Hindlimb muscle (tissue), 1 donor: ENCODE measurements around the gene KCTD13. TPM values are rescaled to one million over a fixed set of nuclear protein-coding genes. Genes with fewer than 3 reads are reported as not detected.
A peak's percentile ranks its signal among the peaks of the same experiment; 100 is the strongest.
"Not testable (repeated sequence)": the region's sequence is repeated elsewhere in the genome, so short reads cannot be mapped to it uniquely, and the experiment has no call there.

ENCODE experiments used
- DNase-seq: peaks from one replicate; pipeline ENCODE4 v3.0.0-alpha.2; 2013
- polyA plus RNA-seq: library from polyadenylated mRNA; unstranded; fragments of 120-200 nt; gene quantifications from one replicate; pipeline ENCODE4 v1.2.1, GENCODE V29; 2013; ENCODE audit not compliant: insufficient read length

KCTD13 gene
- polyA plus RNA-seq, 1 donor: 14.0 TPM

GRCh38 chr16:29943846-29944799, 18.1 kb upstream of the KCTD13 start:
- DNase-seq: peak; percentile 31

GRCh38 chr16:29940656-29941055, 14.6 kb upstream of the KCTD13 start:
- no peak for DNase-seq

GRCh38 chr16:29931750-29932149, 5.7 kb upstream of the KCTD13 start:
- DNase-seq: not testable (repeated sequence)

GRCh38 chr16:29927070-29927905, 1.3 kb upstream of the KCTD13 start:
- no peak for DNase-seq

- peak; percentile 54 for DNase-seq
Observed at GRCh38 chr16:29926711-29927052, 656 bp upstream of the KCTD13 start.

- DNase-seq: peak; percentile 15
Observed at GRCh38 chr16:29925105-29925756, 795 bp downstream of the KCTD13 start.

- DNase-seq: no peak
Observed at GRCh38 chr16:29922986-29923501, 3.0 kb downstream of the KCTD13 start.

- no peak for DNase-seq
Observed at GRCh38 chr16:29922326-29922725, 3.7 kb downstream of the KCTD13 start.

- no peak for DNase-seq
Observed at GRCh38 chr16:29921034-29921385, 5.0 kb downstream of the KCTD13 start.

- DNase-seq: no peak
Observed at GRCh38 chr16:29920288-29921033, 5.6 kb downstream of the KCTD13 start.

- no peak for DNase-seq
Observed at GRCh38 chr16:29916979-29917378, 9.0 kb downstream of the KCTD13 start.

- no peak for DNase-seq
Observed at GRCh38 chr16:29915590-29916247, 10.3 kb downstream of the KCTD13 start.

GRCh38 chr16:29913514-29913913, 12.5 kb downstream of the KCTD13 start:
- no peak for DNase-seq

- no peak for DNase-seq
Observed at GRCh38 chr16:29912087-29912486, 13.9 kb downstream of the KCTD13 start.

- no peak for DNase-seq
Observed at GRCh38 chr16:29911676-29912010, 14.4 kb downstream of the KCTD13 start.

GRCh38 chr16:29910819-29911675, 15.0 kb downstream of the KCTD13 start:
- DNase-seq: no peak

- DNase-seq: not testable (repeated sequence)
Observed at GRCh38 chr16:29909851-29910250, 16.2 kb downstream of the KCTD13 start.

GRCh38 chr16:29909391-29909790, 16.6 kb downstream of the KCTD13 start:
- DNase-seq: no peak

GRCh38 chr16:29908719-29909220, 17.3 kb downstream of the KCTD13 start:
- no peak for DNase-seq

- no peak for DNase-seq
Observed at GRCh38 chr16:29907973-29908372, 18.1 kb downstream of the KCTD13 start.
